Right lobe of liver (tissue), 4 donors: ENCODE data around the gene TMED8.
"Not testable (repeated sequence)": the region's sequence is repeated elsewhere in the genome, so short reads cannot be mapped to it uniquely, and the experiment has no call there.

Experiments used
- CTCF ChIP-seq, 4 donors: fragments of 200-600 bp in 3 of 4; fragments of 450-650 bp in 1 of 4; IDR thresholded peaks; one replicate each; pipeline versions ENCODE4 v1.5.1 to v1.8.0; 2016 to 2022; ENCODE audit warnings: antibody characterized with exemption in 4 of 4, mild to moderate bottlenecking in 2 of 4
- POLR2A ChIP-seq: fragments of 450-650 bp; IDR thresholded peaks from one replicate; pipeline ENCODE4 v1.6.1; 2017; ENCODE audit warnings: antibody characterized with exemption, mild to moderate bottlenecking
- donor health status: DM: no; HTN: no; CAD: no.
- donor health status: DM: no; HTN: no; CAD: no.
- donor health status: DM: no; HTN: yes; CAD: no.

GRCh38 chr14:77318756-77319155 lies 58.1 kb downstream of the TMED8 start:
- not testable (repeated sequence) for TF ChIP-seq CTCF (IDR thresholded peaks at IDR 0.05); POLR2A
